GM23338 (cell line): ENCODE results near the gene ZNF628. TPM values are rescaled to one million over a fixed set of nuclear protein-coding genes. Genes with fewer than 3 reads are reported as not detected.

Source experiments
- ATAC-seq: fragments of 200-7000 bp; cut with Tn5 transposase; 3 replicates; pipeline ENCODE4 v1.9.1; 2020
- DNase-seq: peaks from one replicate; pipeline ENCODE4 v3.0.0-alpha.2; 2015; ENCODE audit warnings: low spot score
- H2AFZ ChIP-seq: fragments of 200-600 bp; sonication (generic); 2 replicates; pipeline ENCODE4 v1.8.0; 2016; ENCODE audit warnings: antibody characterized with exemption, mild to moderate bottlenecking, moderate library complexity
- H3F3A ChIP-seq: fragments of 200-600 bp; sonication (generic); replicated peaks from 2 replicates; pipeline ENCODE4 v1.8.0; 2017; ENCODE audit warnings: antibody characterized with exemption, mixed run types, low read depth
- H3K27ac ChIP-seq: fragments of 200-600 bp; sonication (generic); 2 replicates; pipeline ENCODE4 v1.6.1; 2016; ENCODE audit warnings: low read depth
- H3K27me3 ChIP-seq: fragments of 200-600 bp; sonication (generic); 2 replicates; pipeline ENCODE4 v1.8.0; 2016; ENCODE audit warnings: mild to moderate bottlenecking, mixed run types, moderate library complexity; ENCODE audit not compliant: insufficient read depth
- H3K36me3 ChIP-seq: fragments of 200-600 bp; sonication (generic); 2 replicates; pipeline ENCODE4 v1.8.0; 2016; ENCODE audit warnings: mild to moderate bottlenecking; ENCODE audit not compliant: insufficient read depth
- H3K4me1 ChIP-seq: fragments of 200-600 bp; sonication (generic); 2 replicates; pipeline ENCODE4 v1.8.0; 2016; ENCODE audit warnings: mild to moderate bottlenecking, moderate library complexity; ENCODE audit not compliant: insufficient read depth
- H3K4me2 ChIP-seq: fragments of 200-600 bp; sonication (generic); 2 replicates; pipeline ENCODE4 v1.7.1; 2017; ENCODE audit warnings: mixed run types
- H3K4me3 ChIP-seq: fragments of 200-600 bp; sonication (generic); 2 replicates; pipeline ENCODE4 v1.6.1; 2016; ENCODE audit warnings: mixed run types
- H3K79me2 ChIP-seq: fragments of 200-600 bp; sonication (generic); replicated peaks from 2 replicates; pipeline ENCODE4 v1.8.0; 2017; ENCODE audit warnings: mild to moderate bottlenecking; ENCODE audit not compliant: insufficient read depth
- H3K9me2 ChIP-seq: fragments of 200-600 bp; sonication (generic); 2 replicates; pipeline ENCODE4 v1.8.0; 2017; ENCODE audit not compliant: insufficient read depth
- H4K20me1 ChIP-seq: fragments of 200-600 bp; sonication (generic); replicated peaks from 2 replicates; pipeline ENCODE4 v1.8.0; 2017; ENCODE audit warnings: mild to moderate bottlenecking; ENCODE audit not compliant: insufficient read depth
- H3K27ac Mint-ChIP-seq: 2 replicates; pipeline ENCODE4 v1.8.0; 2020; ENCODE audit warnings: inconsistent platforms, mild to moderate bottlenecking, moderate library complexity, mixed read lengths
- H3K27me3 Mint-ChIP-seq: 3 replicates; pipeline ENCODE4 v1.8.0; 2022; ENCODE audit warnings: low read depth, mild to moderate bottlenecking, moderate library complexity, mixed read lengths, inconsistent platforms; ENCODE audit not compliant: insufficient read depth, poor library complexity
- H3K36me3 Mint-ChIP-seq: 3 replicates; pipeline ENCODE4 v1.8.0; 2021; ENCODE audit warnings: low read depth, mild to moderate bottlenecking, inconsistent platforms, moderate library complexity, mixed read lengths
- H3K4me1 Mint-ChIP-seq: 3 replicates; pipeline ENCODE4 v1.8.0; 2020; ENCODE audit warnings: mild to moderate bottlenecking, inconsistent platforms, mixed read lengths
- H3K4me3 Mint-ChIP-seq: 3 replicates; pipeline ENCODE4 v1.8.0; 2021; ENCODE audit warnings: moderate library complexity, mild to moderate bottlenecking, inconsistent platforms, mixed read lengths
- H3K9me3 Mint-ChIP-seq: 3 replicates; pipeline ENCODE4 v1.8.0; 2020; ENCODE audit warnings: moderate library complexity, mild to moderate bottlenecking, inconsistent platforms, mixed read lengths
- CREB1 ChIP-seq: fragments of 250-450 bp; sonication (Bioruptor Pico); IDR thresholded peaks from 2 replicates; pipeline ENCODE4 v1.5.0; 2020; ENCODE audit warnings: low read depth, mild to moderate bottlenecking, moderate library complexity
- EZH2 ChIP-seq: fragments of 200-600 bp; sonication (generic); IDR thresholded peaks from one replicate; pipeline ENCODE4 v1.8.0; 2017; ENCODE audit warnings: antibody characterized with exemption, mild to moderate bottlenecking, low read depth; ENCODE audit not compliant: unreplicated experiment
- EZH2phosphoT487 ChIP-seq: fragments of 200-600 bp; sonication (generic); IDR thresholded peaks from one replicate; pipeline ENCODE4 v1.8.1; 2018; ENCODE audit warnings: antibody characterized with exemption; ENCODE audit not compliant: unreplicated experiment
- JUNB ChIP-seq: IDR thresholded peaks from one replicate; pipeline ENCODE4 v1.6.1; 2016; ENCODE audit warnings: antibody characterized with exemption; ENCODE audit not compliant: unreplicated experiment
- POLR2AphosphoS5 ChIP-seq: IDR thresholded peaks from 2 replicates; pipeline ENCODE4 v1.6.1; 2016; ENCODE audit warnings: antibody characterized with exemption, low read depth
- ZNF114 ChIP-seq: fragments of 250-450 bp; sonication (Bioruptor Pico); IDR thresholded peaks from 2 replicates; pipeline ENCODE4 v1.5.0; 2020; ENCODE audit warnings: mild to moderate bottlenecking, moderate library complexity
- ZNF331 ChIP-seq: fragments of 250-450 bp; sonication (Bioruptor Pico); IDR thresholded peaks from 2 replicates; pipeline ENCODE4 v1.5.0; 2020; ENCODE audit warnings: low read depth, mild to moderate bottlenecking, moderate library complexity
- polyA plus RNA-seq: library from polyadenylated mRNA; unstranded; fragments of >200 nt; fragmentation: Nextera tagmentation; extraction: Ambion mirVana; gene quantifications from 2 replicates; pipeline ENCODE4 v1.2.1, GENCODE V29; 2016
- total RNA-seq: library from RNA; depleted of rRNA; stranded (reverse); fragments of >200 nt; shearing (Covaris generic); gene quantifications from 2 replicates; pipeline ENCODE4 v1.2.3, GENCODE V29; 2014
- TF ChIP-seq, protein P1 (sequence below): IDR thresholded peaks from 2 replicates; pipeline ENCODE4 v1.6.1; 2016; ENCODE audit warnings: antibody characterized with exemption
- TF ChIP-seq, protein P2 (sequence below): fragments of 250-450 bp; sonication (Bioruptor Pico); IDR thresholded peaks from 2 replicates; pipeline ENCODE4 v1.5.0; 2020; ENCODE audit warnings: mild to moderate bottlenecking, moderate library complexity
- TF ChIP-seq, protein P3 (sequence below): IDR thresholded peaks from one replicate; pipeline ENCODE4 v1.6.1; 2018; ENCODE audit warnings: antibody characterized with exemption; ENCODE audit not compliant: unreplicated experiment
- TF ChIP-seq, protein P4 (sequence below), 2 experiments: fragments of 200-600 bp in 1 of 2; sonication (generic) in 1 of 2; conservative IDR thresholded peaks; 2 replicates each; pipeline versions ENCODE4 v1.5.1 to v1.6.1; 2016 to 2017; ENCODE audit warnings: antibody characterized with exemption in 2 of 2, low read depth in 2 of 2, mild to moderate bottlenecking in 2 of 2, moderate library complexity in 1 of 2

The ZNF628 gene
- total and polyA plus RNA-seq, 2 experiments from 2014 or later: 4.9 to 10.7 TPM

DNA sequence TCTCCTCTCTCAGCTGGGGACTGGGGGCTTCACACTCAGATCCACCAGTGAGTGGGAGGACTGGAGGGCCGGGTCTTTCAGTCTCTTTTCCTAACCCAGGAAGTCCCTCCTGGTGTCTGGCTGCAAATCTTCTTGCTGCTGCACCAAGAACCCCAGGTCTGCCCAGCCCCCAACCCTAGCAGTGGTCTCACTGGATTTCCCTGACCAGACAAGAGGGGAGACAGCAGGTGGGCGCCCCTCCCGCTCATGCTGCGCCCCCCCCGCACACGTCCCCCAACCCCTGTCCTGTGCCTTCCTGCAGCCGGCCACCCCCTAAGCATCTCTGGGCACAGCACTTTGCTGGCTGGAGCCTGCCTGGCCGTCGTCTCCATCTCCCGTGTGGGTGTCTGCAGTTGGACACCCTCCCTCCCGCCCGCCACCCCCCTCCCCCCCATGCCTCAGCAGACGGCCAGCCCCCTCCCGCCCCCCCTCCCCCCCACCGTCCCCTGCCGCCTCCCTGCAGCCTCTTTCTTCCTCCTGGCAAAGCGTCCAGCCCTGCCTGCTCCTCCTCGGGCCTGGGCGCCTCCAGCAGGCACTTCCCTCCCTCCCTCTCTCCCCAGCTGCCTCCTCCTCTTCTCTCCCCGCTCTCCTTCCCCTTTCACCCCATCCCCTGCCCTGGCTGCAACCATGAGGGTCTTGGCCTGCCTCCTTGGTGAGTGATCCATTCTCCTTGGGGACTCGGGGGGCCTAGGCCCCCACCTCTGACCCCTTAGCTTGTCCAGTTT lies 11.7 kb downstream of the ZNF628 start, which contains the start of gene SSC5D:
TSS of gene SSC5D (plus strand) at position 513 of the 764 bp plus-strand sequence. CDS start at position 667, 154 bp downstream.
- no peak within 1 kb of the TSS for H3K27ac Mint-ChIP-seq
- TF ChIP-seq EZH2phosphoT487 (no peak), POLR2AphosphoS5 (no peak), EZH2 (no peak), JUNB (no peak), ZNF114 (no peak), ZNF331 (no peak), CREB1 (no peak)
- TF ChIP-seq, protein P1, sequence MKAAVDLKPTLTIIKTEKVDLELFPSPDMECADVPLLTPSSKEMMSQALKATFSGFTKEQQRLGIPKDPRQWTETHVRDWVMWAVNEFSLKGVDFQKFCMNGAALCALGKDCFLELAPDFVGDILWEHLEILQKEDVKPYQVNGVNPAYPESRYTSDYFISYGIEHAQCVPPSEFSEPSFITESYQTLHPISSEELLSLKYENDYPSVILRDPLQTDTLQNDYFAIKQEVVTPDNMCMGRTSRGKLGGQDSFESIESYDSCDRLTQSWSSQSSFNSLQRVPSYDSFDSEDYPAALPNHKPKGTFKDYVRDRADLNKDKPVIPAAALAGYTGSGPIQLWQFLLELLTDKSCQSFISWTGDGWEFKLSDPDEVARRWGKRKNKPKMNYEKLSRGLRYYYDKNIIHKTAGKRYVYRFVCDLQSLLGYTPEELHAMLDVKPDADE: no peak
- TF ChIP-seq, protein P2, sequence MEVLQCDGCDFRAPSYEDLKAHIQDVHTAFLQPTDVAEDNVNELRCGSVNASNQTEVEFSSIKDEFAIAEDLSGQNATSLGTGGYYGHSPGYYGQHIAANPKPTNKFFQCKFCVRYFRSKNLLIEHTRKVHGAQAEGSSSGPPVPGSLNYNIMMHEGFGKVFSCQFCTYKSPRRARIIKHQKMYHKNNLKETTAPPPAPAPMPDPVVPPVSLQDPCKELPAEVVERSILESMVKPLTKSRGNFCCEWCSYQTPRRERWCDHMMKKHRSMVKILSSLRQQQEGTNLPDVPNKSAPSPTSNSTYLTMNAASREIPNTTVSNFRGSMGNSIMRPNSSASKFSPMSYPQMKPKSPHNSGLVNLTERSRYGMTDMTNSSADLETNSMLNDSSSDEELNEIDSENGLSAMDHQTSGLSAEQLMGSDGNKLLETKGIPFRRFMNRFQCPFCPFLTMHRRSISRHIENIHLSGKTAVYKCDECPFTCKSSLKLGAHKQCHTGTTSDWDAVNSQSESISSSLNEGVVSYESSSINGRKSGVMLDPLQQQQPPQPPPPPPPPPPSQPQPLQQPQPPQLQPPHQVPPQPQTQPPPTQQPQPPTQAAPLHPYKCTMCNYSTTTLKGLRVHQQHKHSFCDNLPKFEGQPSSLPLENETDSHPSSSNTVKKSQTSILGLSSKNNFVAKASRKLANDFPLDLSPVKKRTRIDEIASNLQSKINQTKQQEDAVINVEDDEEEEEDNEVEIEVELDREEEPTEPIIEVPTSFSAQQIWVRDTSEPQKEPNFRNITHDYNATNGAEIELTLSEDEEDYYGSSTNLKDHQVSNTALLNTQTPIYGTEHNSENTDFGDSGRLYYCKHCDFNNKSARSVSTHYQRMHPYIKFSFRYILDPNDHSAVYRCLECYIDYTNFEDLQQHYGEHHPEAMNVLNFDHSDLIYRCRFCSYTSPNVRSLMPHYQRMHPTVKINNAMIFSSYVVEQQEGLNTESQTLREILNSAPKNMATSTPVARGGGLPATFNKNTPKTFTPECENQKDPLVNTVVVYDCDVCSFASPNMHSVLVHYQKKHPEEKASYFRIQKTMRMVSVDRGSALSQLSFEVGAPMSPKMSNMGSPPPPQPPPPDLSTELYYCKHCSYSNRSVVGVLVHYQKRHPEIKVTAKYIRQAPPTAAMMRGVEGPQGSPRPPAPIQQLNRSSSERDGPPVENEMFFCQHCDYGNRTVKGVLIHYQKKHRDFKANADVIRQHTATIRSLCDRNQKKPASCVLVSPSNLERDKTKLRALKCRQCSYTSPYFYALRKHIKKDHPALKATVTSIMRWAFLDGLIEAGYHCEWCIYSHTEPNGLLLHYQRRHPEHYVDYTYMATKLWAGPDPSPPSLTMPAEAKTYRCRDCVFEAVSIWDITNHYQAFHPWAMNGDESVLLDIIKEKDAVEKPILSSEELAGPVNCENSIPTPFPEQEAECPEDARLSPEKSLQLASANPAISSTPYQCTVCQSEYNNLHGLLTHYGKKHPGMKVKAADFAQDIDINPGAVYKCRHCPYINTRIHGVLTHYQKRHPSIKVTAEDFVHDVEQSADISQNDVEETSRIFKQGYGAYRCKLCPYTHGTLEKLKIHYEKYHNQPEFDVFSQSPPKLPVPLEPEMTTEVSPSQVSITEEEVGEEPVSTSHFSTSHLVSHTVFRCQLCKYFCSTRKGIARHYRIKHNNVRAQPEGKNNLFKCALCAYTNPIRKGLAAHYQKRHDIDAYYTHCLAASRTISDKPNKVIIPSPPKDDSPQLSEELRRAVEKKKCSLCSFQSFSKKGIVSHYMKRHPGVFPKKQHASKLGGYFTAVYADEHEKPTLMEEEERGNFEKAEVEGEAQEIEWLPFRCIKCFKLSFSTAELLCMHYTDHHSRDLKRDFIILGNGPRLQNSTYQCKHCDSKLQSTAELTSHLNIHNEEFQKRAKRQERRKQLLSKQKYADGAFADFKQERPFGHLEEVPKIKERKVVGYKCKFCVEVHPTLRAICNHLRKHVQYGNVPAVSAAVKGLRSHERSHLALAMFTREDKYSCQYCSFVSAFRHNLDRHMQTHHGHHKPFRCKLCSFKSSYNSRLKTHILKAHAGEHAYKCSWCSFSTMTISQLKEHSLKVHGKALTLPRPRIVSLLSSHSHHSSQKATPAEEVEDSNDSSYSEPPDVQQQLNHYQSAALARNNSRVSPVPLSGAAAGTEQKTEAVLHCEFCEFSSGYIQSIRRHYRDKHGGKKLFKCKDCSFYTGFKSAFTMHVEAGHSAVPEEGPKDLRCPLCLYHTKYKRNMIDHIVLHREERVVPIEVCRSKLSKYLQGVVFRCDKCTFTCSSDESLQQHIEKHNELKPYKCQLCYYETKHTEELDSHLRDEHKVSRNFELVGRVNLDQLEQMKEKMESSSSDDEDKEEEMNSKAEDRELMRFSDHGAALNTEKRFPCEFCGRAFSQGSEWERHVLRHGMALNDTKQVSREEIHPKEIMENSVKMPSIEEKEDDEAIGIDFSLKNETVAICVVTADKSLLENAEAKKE (CRISPR knock-in tag): no peak
- TF ChIP-seq, protein P3, sequence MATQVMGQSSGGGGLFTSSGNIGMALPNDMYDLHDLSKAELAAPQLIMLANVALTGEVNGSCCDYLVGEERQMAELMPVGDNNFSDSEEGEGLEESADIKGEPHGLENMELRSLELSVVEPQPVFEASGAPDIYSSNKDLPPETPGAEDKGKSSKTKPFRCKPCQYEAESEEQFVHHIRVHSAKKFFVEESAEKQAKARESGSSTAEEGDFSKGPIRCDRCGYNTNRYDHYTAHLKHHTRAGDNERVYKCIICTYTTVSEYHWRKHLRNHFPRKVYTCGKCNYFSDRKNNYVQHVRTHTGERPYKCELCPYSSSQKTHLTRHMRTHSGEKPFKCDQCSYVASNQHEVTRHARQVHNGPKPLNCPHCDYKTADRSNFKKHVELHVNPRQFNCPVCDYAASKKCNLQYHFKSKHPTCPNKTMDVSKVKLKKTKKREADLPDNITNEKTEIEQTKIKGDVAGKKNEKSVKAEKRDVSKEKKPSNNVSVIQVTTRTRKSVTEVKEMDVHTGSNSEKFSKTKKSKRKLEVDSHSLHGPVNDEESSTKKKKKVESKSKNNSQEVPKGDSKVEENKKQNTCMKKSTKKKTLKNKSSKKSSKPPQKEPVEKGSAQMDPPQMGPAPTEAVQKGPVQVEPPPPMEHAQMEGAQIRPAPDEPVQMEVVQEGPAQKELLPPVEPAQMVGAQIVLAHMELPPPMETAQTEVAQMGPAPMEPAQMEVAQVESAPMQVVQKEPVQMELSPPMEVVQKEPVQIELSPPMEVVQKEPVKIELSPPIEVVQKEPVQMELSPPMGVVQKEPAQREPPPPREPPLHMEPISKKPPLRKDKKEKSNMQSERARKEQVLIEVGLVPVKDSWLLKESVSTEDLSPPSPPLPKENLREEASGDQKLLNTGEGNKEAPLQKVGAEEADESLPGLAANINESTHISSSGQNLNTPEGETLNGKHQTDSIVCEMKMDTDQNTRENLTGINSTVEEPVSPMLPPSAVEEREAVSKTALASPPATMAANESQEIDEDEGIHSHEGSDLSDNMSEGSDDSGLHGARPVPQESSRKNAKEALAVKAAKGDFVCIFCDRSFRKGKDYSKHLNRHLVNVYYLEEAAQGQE: no peak
- TF ChIP-seq, protein P4, sequence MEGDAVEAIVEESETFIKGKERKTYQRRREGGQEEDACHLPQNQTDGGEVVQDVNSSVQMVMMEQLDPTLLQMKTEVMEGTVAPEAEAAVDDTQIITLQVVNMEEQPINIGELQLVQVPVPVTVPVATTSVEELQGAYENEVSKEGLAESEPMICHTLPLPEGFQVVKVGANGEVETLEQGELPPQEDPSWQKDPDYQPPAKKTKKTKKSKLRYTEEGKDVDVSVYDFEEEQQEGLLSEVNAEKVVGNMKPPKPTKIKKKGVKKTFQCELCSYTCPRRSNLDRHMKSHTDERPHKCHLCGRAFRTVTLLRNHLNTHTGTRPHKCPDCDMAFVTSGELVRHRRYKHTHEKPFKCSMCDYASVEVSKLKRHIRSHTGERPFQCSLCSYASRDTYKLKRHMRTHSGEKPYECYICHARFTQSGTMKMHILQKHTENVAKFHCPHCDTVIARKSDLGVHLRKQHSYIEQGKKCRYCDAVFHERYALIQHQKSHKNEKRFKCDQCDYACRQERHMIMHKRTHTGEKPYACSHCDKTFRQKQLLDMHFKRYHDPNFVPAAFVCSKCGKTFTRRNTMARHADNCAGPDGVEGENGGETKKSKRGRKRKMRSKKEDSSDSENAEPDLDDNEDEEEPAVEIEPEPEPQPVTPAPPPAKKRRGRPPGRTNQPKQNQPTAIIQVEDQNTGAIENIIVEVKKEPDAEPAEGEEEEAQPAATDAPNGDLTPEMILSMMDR (conservative IDR thresholded peaks at IDR 0.05; ENCODE audit: low read depth in 2 of 2): no peak
- Histone ChIP-seq H3K4me1 (peaks cover 22% of the 10 kb centered on the region; the same call in 1 of the 2 replicates), H3K4me2 (peak within 1 kb of the TSS; percentile 80), H3K79me2 (no peaks in the 10 kb centered on the region), H3F3A (peaks cover 15% of the 10 kb centered on the region), H4K20me1 (no peaks in the 10 kb centered on the region), H3K27ac (0 out of 2 replicates have a peak within 1 kb of the TSS, but pooled peaks have one; percentile 66), H3K36me3 (no peaks in the 10 kb centered on the region), H2AFZ (no peak within 1 kb of the TSS), H3K9me2 (no peaks in the 10 kb centered on the region), H3K27me3 (no peaks in the 10 kb centered on the region), H3K4me3 (peak within 1 kb of the TSS; percentile 55)
- H3K9me3 Mint-ChIP-seq: no peaks in the 10 kb centered on the region; the same call in 2 of the 3 replicates
- H3K4me1 Mint-ChIP-seq: peaks cover 24% of the 10 kb centered on the region
- H3K27me3 Mint-ChIP-seq: peaks cover 14% of the 10 kb centered on the region
- DNase-seq (peak; percentile 60), ATAC-seq (peak; percentile 3; the same call in 2 of the 3 replicates)
- no peaks in the 10 kb centered on the region; the same call in 2 of the 3 replicates for H3K36me3 Mint-ChIP-seq
- H3K4me3 Mint-ChIP-seq: peak within 1 kb of the TSS; percentile 59
